Liver (tissue), 9 donors: Measurements from ENCODE around the gene KRTAP6-2. TPM values are rescaled to one million over a fixed set of nuclear protein-coding genes. Genes with fewer than 3 reads are reported as not detected.

Experiments
- DNase-seq: peaks from one replicate; pipeline ENCODE4 v3.0.0-alpha.2; 2017; ENCODE audit warnings: low spot score
- H3K27ac ChIP-seq, 2 donors: one replicate each; pipeline ENCODE4 v1.7.0; 2013; ENCODE audit warnings: inconsistent platforms in 2 of 2, low read length in 2 of 2, control low read depth in 1 of 2, low read depth in 1 of 2, mild to moderate bottlenecking in 1 of 2
- H3K27me3 ChIP-seq, 4 donors: one replicate each; pipeline versions ENCODE4 v1.6.1 to v1.7.0; 2013; ENCODE audit warnings: low read length in 3 of 4, inconsistent platforms in 1 of 4, mild to moderate bottlenecking in 1 of 4, moderate library complexity in 1 of 4; ENCODE audit not compliant: control insufficient read depth in 4 of 4, insufficient read depth in 4 of 4
- H3K36me3 ChIP-seq, 4 donors: one replicate each; pipeline versions ENCODE4 v1.6.1 to v1.7.0; 2013; ENCODE audit warnings: low read length in 3 of 4, mild to moderate bottlenecking in 3 of 4, low read depth in 1 of 4, moderate library complexity in 1 of 4; ENCODE audit not compliant: control insufficient read depth in 4 of 4, insufficient read depth in 3 of 4
- H3K4me1 ChIP-seq, 4 donors: one replicate each; pipeline versions ENCODE4 v1.6.1 to v1.7.0; 2013; ENCODE audit warnings: low read length in 3 of 4, mild to moderate bottlenecking in 3 of 4, moderate library complexity in 1 of 4; ENCODE audit not compliant: control insufficient read depth in 4 of 4, insufficient read depth in 4 of 4
- H3K4me3 ChIP-seq, 3 donors: one replicate each; pipeline versions ENCODE4 v1.6.1 to v1.7.0; 2013; ENCODE audit warnings: low read length in 3 of 3, control low read depth in 1 of 3, low read depth in 1 of 3, mild to moderate bottlenecking in 1 of 3
- H3K9ac ChIP-seq, 2 donors: one replicate each; pipeline ENCODE4 v1.7.0; 2013; ENCODE audit warnings: low read length in 2 of 2, mild to moderate bottlenecking in 2 of 2, moderate library complexity in 2 of 2, control low read depth in 1 of 2, low read depth in 1 of 2
- H3K9me3 ChIP-seq, 4 donors: one replicate each; pipeline versions ENCODE4 v1.6.1 to v1.7.0; 2013; ENCODE audit warnings: low read length in 3 of 4; ENCODE audit not compliant: control insufficient read depth in 4 of 4
- ATF3 ChIP-seq: IDR thresholded peaks from 2 replicates; pipeline ENCODE4 v1.6.1; 2016; ENCODE audit warnings: antibody characterized with exemption
- CTCF ChIP-seq: fragments of 150-350 bp; IDR thresholded peaks from 2 replicates; pipeline ENCODE4 v1.5.1; 2017; ENCODE audit warnings: improper control_type of control experiment, low read depth, low read length; ENCODE audit not compliant: missing input control
- EGR1 ChIP-seq, 2 donors: IDR thresholded peaks; 2 replicates each; pipeline ENCODE4 v1.6.1; 2016 to 2018; ENCODE audit warnings: antibody characterized with exemption in 2 of 2, low read depth in 2 of 2
- FOXA1 ChIP-seq: IDR thresholded peaks from 2 replicates; pipeline ENCODE4 v1.6.1; 2016; ENCODE audit warnings: antibody characterized with exemption
- FOXA2 ChIP-seq: IDR thresholded peaks from 2 replicates; pipeline ENCODE4 v1.6.1; 2016; ENCODE audit warnings: antibody characterized with exemption
- GABPA ChIP-seq, 2 donors: IDR thresholded peaks in 1 of 2; conservative IDR thresholded peaks in 1 of 2; 2 replicates each; pipeline ENCODE4 v1.6.1; 2016; ENCODE audit warnings: antibody characterized with exemption in 2 of 2, mild to moderate bottlenecking in 1 of 2, moderate library complexity in 1 of 2
- HNF4A ChIP-seq, 2 donors: conservative IDR thresholded peaks; 2 replicates each; pipeline ENCODE4 v1.6.1; 2016; ENCODE audit warnings: antibody characterized with exemption in 2 of 2, mild to moderate bottlenecking in 2 of 2
- HNF4G ChIP-seq: IDR thresholded peaks from 2 replicates; pipeline ENCODE4 v1.6.1; 2016; ENCODE audit warnings: antibody characterized with exemption
- JUND ChIP-seq, 2 donors: IDR thresholded peaks; 2 replicates each; pipeline ENCODE4 v1.6.1; 2016; ENCODE audit warnings: antibody characterized with exemption in 2 of 2
- MAX ChIP-seq: IDR thresholded peaks from 2 replicates; pipeline ENCODE4 v1.6.1; 2016; ENCODE audit warnings: antibody characterized with exemption
- NR2F2 ChIP-seq: IDR thresholded peaks from 2 replicates; pipeline ENCODE4 v1.6.1; 2016; ENCODE audit warnings: antibody characterized with exemption
- RAD21 ChIP-seq, 2 donors: IDR thresholded peaks; 2 replicates each; pipeline ENCODE4 v1.6.1; 2016; ENCODE audit warnings: antibody characterized with exemption in 2 of 2, mild to moderate bottlenecking in 2 of 2
- REST ChIP-seq: IDR thresholded peaks from 2 replicates; pipeline ENCODE4 v1.6.1; 2016; ENCODE audit warnings: antibody characterized with exemption, mild to moderate bottlenecking
- RXRA ChIP-seq, 2 donors: IDR thresholded peaks; 2 replicates each; pipeline ENCODE4 v1.6.1; 2017 to 2018; ENCODE audit warnings: antibody characterized with exemption in 2 of 2, mild to moderate bottlenecking in 1 of 2
- SP1 ChIP-seq: IDR thresholded peaks from 2 replicates; pipeline ENCODE4 v1.6.1; 2018; ENCODE audit warnings: antibody characterized with exemption, mild to moderate bottlenecking
- TAF1 ChIP-seq: conservative IDR thresholded peaks from 2 replicates; pipeline ENCODE4 v1.6.1; 2016; ENCODE audit warnings: antibody characterized with exemption, mild to moderate bottlenecking
- YY1 ChIP-seq: IDR thresholded peaks from 2 replicates; pipeline ENCODE4 v1.6.1; 2016; ENCODE audit warnings: antibody characterized with exemption, mild to moderate bottlenecking
- ZBTB33 ChIP-seq: IDR thresholded peaks from 2 replicates; pipeline ENCODE4 v1.6.1; 2016; ENCODE audit warnings: antibody characterized with exemption
- WGBS: extraction: QIAGEN DNeasy Blood & Tissue Kit; methylation state at CpG from one replicate; pipeline ENCODE4 v1.1.7; 2013; 5-methylcytosine and 5-hydroxymethylcytosine counted together
- polyA plus RNA-seq, 2 donors: library from polyadenylated mRNA; stranded (reverse) in 1 of 2; unstranded in 1 of 2; fragments of 200-250 nt in 1 of 2; fragments of >200 nt in 1 of 2; fragmentation: Nextera tagmentation in 1 of 2; extraction: Ambion mirVana in 1 of 2; gene quantifications; one replicate each; pipeline versions ENCODE4 v1.2.1 to v1.2.3, GENCODE V29; 2013 to 2015
- total RNA-seq, 2 donors: library from RNA; depleted of rRNA; stranded (reverse); fragments of >200 nt; gene quantifications; one replicate each; pipeline ENCODE4 v1.2.3, GENCODE V29; 2014
- donor health status: healthy.
- donor health status: healthy.
- donor health status: healthy.
- donor health status: healthy.
- donor health status: healthy.

KRTAP6-2 gene
- total and polyA plus RNA-seq, 4 donors, result not detected

GRCh38 chr21:30580132-30580531, 18.6 kb downstream of the KRTAP6-2 start:
- Histone ChIP-seq H3K4me3 (no peak overlapping the region), H3K36me3 (no peaks in the 10 kb centered on the region), H3K9me3 (no peaks in the 10 kb centered on the region), H3K27me3 (peaks cover 0 to 5% (median 0%) of the 10 kb centered on the region in 4 donors), H3K27ac (no peak overlapping the region), H3K4me1 (no peaks in the 10 kb centered on the region), H3K9ac (no peak overlapping the region)
- DNase-seq, result no peak
- TF ChIP-seq YY1, result no peak
- TF ChIP-seq JUND (IDR thresholded peaks at IDR 0.05), result no peak
- no peak for TF ChIP-seq EGR1 (IDR thresholded peaks at IDR 0.05; ENCODE audit: low read depth in 2 of 2)
- no peak for TF ChIP-seq HNF4G
- WGBS, result 53% methylated on average over 3 of the region's 3 CpGs

GRCh38 chr21:30579346-30579745, 19.4 kb downstream of the KRTAP6-2 start:
- 58% methylated on average over 1 of the region's 1 CpG for WGBS
- Histone ChIP-seq H3K9ac (no peak overlapping the region), H3K36me3 (no peaks in the 10 kb centered on the region), H3K27ac (no peak overlapping the region), H3K9me3 (no peaks in the 10 kb centered on the region), H3K4me3 (no peak overlapping the region), H3K27me3 (peaks cover 0 to 5% (median 0%) of the 10 kb centered on the region in 4 donors), H3K4me1 (no peaks in the 10 kb centered on the region)
- no peak for DNase-seq
- no peak for TF ChIP-seq HNF4G
- TF ChIP-seq RXRA (IDR thresholded peaks at IDR 0.05), result no peak
- no peak for TF ChIP-seq JUND (IDR thresholded peaks at IDR 0.05)
- TF ChIP-seq MAX, result no peak
- no peak for TF ChIP-seq ZBTB33
- TF ChIP-seq TAF1, result no peak
- no peak for TF ChIP-seq SP1
- no peak for TF ChIP-seq HNF4A (conservative IDR thresholded peaks at IDR 0.05)
- TF ChIP-seq YY1, result no peak
- no peak for TF ChIP-seq REST
- no peak for TF ChIP-seq GABPA (IDR thresholded peaks at IDR 0.05 in 1 of 2, conservative IDR thresholded peaks at IDR 0.05 in 1 of 2)
- TF ChIP-seq ATF3, result no peak
- TF ChIP-seq FOXA1, result no peak
- no peak for TF ChIP-seq EGR1 (IDR thresholded peaks at IDR 0.05; ENCODE audit: low read depth in 2 of 2)
- TF ChIP-seq CTCF, result no peak
- no peak for TF ChIP-seq FOXA2
- no peak for TF ChIP-seq RAD21 (IDR thresholded peaks at IDR 0.05)
- no peak for TF ChIP-seq NR2F2
